Stimulated activated CD4-positive, alpha-beta T cell treated with anti-CD3 and anti-CD28 coated beads, TNF-alpha, amount 100 ng/mL, for 24 hours (primary cell): ENCODE measurements around the gene GNB5.
A peak's percentile ranks its signal among the peaks of the same experiment; 100 is the strongest.

Experiments
- DNase-seq, 3 experiments: peaks; one replicate each; pipeline ENCODE4 v3.0.0-alpha.2; 2020; ENCODE audit warnings: low read depth in 3 of 3

Gene GNB5

GRCh38 chr15:52143873-52144272 is 47.3 kb downstream of the GNB5 start:
- no peak for DNase-seq

GRCh38 chr15:52140646-52141045 is 50.5 kb downstream of the GNB5 start:
- no peak for DNase-seq

- peak; percentile 38 to 72 (median 42) for DNase-seq
Observed at GRCh38 chr15:52139599-52140462, 51.4 kb downstream of the GNB5 start.

GRCh38 chr15:52137432-52138357 is 53.5 kb downstream of the GNB5 start:
- DNase-seq: no peak

GRCh38 chr15:52136442-52136980 is 54.7 kb downstream of the GNB5 start:
- DNase-seq: no peak

- DNase-seq: no peak
Observed at GRCh38 chr15:52134502-52135144, 56.6 kb downstream of the GNB5 start.

- no peak for DNase-seq
Observed at GRCh38 chr15:52133510-52134220, 57.5 kb downstream of the GNB5 start.

GRCh38 chr15:52132066-52132465 is 59.1 kb downstream of the GNB5 start:
- DNase-seq: no peak

GRCh38 chr15:52128568-52128967 is 62.6 kb downstream of the GNB5 start:
- DNase-seq: no peak

- no peak for DNase-seq
Observed at GRCh38 chr15:52124270-52124880, 66.8 kb downstream of the GNB5 start.

GRCh38 chr15:52121896-52122295 is 69.3 kb downstream of the GNB5 start:
- DNase-seq: no peak

- DNase-seq: no peak
Observed at GRCh38 chr15:52121006-52121405, 70.2 kb downstream of the GNB5 start.

GRCh38 chr15:52120488-52120887 is 70.7 kb downstream of the GNB5 start:
- no peak for DNase-seq

GRCh38 chr15:52118969-52119749 is 72.0 kb downstream of the GNB5 start:
- no peak for DNase-seq

GRCh38 chr15:52117549-52117948 is 73.6 kb downstream of the GNB5 start:
- DNase-seq: no peak

GRCh38 chr15:52115598-52116427 is 75.4 kb downstream of the GNB5 start:
- DNase-seq: no peak

GRCh38 chr15:52114261-52115055 is 76.7 kb downstream of the GNB5 start:
- DNase-seq: no peak

GRCh38 chr15:52113708-52114107 is 77.5 kb downstream of the GNB5 start:
- no peak for DNase-seq
